Endothelial cell of hepatic sinusoid (primary cell): ENCODE measurements around the gene GOLGA8O.
"Not testable (repeated sequence)": the region's sequence is repeated elsewhere in the genome, so short reads cannot be mapped to it uniquely, and the experiment has no call there.

Experiments used
- in situ Hi-C: cut with HindIII; loops from 2 replicates; pipeline ENCODE4 v1.10.0; 2017; ENCODE audit warnings: low sequenced_read_pairs

The GOLGA8O gene, protein sequence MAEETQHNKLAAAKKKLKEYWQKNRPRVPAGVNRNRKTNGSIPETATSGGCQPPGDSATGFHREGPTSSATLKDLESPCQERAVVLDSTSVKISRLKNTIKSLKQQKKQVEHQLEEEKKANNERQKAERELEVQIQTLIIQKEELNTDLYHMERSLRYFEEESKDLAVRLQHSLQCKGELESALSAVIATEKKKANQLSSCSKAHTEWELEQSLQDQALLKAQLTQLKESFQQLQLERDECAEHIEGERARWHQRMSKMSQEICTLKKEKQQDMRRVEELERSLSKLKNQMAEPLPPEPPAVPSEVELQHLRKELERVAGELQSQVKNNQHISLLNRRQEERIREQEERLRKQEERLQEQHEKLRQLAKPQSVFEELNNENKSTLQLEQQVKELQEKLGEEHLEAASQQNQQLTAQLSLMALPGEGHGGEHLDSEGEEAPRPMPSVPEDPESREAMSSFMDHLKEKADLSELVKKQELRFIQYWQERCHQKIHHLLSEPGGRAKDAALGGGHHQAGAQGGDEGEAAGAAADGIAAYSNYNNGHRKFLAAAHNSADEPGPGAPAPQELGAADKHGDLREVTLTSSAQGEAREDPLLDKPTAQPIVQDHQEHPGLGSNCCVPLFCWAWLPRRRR

DNA sequence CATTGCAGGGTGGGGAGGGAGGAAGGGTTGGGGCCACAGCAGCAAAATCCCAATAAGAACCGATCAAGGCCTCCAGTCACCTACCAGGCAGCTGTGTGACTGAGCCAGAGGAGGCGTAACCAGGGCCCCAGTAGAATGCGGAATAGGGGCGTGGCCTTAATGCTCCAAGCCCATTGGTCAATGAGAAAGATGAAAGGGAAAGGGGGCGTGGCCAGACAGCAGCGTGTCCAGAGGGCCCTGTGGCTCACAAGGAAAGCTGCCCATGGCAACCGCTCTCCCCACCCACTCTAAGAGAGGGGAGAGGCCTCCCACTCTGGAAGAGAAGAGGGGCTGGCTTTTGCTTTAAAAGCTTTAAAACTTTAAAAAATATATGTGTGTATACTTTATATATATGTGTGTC, at the start of gene GOLGA8O:
TSS of gene GOLGA8O (minus strand) at position 101 of the 400 bp plus-strand sequence. CDS start at position 3, 98 bp downstream.
- in situ Hi-C loops, result not testable (repeated sequence)

DNA sequence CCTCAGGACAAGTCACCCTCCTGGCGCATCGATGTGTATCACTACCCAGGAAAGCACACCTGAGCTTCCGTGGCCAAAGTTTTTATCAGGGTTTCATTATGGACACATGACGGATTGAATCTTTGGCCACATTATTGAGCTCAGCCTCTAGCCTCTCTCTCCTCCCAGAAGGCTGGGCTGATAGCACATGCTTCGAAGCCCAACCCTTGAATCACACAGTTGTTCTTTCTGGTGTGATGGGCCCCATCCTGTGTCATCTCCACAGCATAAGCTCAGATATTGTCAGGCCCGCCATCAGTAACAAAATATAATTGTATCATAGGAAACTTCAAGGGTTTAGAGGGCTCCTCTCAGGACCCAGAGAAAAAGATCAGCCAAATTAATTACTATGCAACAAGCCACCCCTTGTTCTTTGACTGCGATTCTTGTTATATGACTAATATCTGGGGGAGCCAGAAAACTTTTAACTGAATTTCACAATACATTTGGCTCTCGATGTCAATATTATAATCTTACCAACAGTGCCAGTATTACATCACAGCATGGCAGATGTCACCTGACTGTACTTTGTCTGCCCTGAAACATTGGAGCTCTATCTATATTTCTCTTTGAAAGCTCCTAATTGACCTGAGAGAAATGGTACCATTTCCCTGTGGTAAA, 48.8 kb upstream of the GOLGA8O start:
- in situ Hi-C loops, result not testable (repeated sequence)

DNA sequence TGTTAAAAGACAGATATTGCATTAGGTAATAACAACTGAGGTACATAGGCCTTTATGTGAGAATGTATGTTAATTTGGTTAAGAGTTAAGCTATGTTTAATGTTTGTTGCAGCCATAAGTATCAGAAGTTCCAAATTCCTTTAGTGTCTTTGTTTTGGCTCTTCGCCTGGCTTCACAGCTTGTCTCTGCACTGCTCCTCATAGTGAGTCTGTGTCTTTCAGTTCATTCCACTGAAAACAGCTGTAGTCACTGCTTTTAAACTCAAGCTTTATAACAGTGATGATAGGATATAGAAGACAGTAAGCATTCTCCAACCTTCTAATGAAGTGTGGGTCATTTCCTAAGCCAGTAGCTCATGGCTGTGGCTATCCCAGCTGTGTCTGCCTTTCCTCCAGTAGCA, 47.5 kb upstream of the GOLGA8O start:
- in situ Hi-C loops, result not testable (repeated sequence)

DNA sequence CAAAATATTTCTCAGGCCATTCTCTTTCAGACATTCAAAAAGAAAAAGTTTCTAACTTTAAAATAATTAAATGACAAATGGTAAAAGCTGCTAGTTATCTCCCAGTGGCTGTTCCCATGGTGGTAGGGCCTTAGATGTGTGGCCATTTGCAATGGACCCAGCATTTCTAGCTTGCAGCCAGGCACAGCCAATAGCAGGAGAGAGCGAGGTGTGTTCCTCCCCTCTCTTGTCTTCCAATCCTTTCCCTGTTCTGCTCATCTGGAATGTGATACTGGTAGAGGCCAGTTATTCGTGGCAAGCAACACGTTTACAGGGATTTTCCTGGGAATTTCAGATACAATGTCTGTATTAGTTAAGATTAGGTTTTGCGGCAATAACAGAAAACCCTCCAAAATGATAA, 37.3 kb upstream of the GOLGA8O start:
- in situ Hi-C loops, result not testable (repeated sequence)

DNA sequence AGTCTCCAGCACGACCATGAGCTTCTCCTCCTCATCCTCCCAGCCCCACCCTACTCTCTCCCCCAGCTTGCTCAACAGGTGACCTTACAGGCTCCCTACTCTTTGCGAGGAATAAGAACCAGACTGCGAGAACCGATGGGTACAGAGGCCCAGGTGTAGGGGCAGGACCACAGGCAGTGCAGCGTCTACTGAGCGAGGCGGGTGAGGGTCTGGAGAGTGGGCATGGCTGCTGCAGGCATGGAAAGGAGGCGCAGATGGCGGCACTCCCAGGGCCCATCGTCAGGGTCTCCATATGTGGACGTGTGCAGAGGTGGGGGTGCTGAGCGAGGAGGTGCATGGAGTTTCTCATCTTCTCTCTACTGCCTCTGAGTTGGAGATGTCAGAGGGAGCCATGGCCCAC, 31.0 kb upstream of the GOLGA8O start:
- in situ Hi-C loops, result not testable (repeated sequence)

DNA sequence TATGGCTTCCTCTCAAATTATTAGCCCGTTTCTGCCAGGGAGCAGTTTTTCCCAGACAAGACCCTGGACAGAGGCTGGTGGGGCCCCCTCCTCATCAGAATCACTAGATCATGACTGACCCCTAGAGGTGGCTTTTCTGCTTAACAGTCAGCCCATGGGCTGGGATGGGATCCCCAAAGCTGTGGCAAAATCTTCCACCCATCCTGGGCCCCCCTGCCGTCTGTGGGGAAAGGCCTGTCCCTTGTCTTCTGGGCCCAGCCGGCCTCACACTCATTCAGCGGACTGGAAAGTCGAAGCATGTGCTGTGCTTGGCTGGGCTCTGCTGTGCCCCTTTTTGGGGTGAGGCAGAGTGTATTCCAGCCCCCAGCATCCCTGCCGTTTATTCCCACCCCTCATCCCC, 27.9 kb upstream of the GOLGA8O start:
- in situ Hi-C loops, result not testable (repeated sequence)

DNA sequence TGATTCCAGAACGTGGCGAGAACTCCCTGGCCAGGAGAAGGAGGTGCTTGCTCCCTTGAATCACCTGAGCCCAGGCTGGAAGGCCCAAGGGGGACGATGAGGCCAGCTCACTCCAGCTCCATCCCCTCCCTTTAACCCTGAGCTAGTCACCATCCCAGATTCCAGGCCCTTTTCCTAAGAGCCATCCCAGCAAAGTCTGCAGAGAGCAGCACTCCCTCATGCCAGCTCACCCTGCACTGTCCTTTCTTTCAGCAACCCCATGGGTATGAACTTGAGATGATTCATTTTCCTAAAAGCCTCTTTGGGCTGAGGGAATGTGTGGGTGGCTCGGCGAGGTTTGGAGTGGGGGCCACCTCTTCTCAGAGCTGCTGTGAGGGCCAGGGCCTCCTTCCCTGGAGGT, 26.2 kb upstream of the GOLGA8O start:
- in situ Hi-C loops, result not testable (repeated sequence)

DNA sequence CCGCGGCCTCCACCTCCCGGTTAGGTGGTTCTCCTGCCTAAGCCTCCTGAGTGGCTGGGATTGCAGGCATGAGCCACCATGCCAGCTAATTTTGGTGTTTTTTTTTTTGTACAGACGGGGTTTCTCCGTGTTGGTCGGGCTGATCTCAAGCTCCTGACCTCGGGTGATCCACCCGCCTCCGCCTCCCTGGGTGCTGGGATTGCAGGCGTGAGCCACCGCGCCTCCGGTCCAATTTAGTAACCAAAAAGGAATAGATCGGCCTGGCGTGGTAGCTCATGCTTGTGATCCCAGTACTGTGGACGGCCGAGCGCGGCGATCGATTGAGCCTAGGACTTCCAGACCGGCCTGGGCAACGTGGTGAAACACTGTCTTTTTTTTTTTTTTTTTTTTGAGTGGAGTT, 12.6 kb upstream of the GOLGA8O start:
- in situ Hi-C loops, result not testable (repeated sequence)

DNA sequence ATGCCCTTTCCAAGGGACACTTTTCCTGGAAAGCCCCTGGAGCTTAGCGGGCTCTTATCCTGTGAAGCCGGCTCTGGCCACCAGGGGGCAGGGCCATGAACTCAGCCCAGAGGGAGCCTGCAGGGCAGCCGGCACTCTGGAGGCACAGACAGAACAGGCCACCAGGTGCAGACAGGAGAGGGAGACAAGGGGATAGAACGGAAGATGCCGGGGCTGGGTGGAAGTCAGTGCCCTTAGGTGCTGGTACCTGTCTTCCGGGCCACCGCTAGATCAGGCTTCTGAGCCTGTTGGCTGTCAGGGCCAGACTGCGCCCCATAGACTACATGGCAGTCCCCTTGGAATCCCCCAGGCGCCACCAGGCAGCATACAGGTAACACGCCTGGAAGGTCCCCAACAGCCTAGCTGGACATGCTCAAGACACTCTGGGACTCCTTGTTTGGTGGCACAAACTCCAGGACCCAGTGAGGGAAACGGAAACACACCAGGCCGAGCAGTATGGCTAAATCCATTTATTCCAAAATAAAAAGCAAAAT, 14.9 kb downstream of the GOLGA8O start:
- in situ Hi-C loops, result not testable (repeated sequence)

DNA sequence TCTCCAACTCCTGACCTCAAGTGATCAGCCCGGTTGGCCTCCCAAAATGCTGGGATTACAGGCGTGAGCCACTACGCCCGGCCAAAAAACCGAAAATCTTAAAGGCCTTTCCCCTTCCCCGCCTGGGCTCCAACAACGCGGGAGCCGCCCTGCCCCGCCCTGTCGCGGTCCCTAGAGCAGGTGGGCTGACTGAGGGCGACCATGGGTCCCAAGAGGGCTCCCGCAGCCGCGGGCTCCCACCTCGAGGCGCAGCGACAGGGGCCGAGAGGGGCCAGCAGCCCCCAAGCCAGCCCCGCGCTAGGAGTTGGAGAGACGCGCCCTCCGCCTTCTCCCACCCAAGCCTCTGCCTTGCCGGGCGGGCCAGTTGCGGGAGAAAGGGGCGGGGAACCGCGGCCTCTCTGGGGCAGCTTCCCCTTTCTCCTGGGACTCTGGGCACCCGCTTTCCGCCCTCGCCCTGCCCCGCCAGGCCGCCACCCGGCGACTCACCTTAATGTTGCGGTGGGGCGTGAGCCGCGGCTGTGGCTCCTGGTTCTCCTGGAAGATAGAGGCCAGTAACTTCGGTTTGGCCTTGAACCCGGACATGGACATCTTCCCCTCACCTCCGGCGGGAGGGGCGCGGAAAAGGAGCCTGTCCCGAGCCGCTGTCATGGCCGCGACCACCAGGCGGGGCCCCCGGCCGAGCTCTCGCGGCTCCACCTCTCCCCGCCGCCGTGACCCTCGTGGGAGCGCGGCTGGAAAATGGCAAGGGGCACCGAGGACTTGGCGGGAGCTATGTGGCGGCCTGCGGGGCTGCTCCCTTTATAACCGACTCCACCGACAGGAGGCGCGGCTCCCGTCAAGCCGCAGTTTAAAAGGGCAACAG, 21.1 kb downstream of the GOLGA8O start:
- in situ Hi-C loops, result not testable (repeated sequence)

DNA sequence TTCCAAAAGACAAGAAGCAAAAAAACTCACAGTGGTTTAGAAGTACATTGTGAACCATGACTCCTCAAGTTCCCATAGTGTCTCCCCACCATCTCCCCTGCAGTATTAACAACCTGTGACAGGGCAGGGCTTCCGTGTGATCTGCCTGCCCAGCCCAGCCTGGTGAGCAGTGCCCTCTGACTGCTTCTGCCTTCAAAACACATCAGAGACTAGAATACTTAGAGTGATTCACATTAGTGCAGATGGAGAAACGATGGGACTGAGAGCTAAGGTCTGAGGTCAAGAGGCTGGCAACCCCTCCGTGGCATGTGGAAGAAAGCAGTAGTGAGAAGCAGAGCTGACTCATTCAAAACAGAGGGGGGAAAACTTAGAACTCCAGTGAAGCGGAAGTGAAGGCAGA, 27.8 kb downstream of the GOLGA8O start:
- in situ Hi-C loops, result not testable (repeated sequence)

DNA sequence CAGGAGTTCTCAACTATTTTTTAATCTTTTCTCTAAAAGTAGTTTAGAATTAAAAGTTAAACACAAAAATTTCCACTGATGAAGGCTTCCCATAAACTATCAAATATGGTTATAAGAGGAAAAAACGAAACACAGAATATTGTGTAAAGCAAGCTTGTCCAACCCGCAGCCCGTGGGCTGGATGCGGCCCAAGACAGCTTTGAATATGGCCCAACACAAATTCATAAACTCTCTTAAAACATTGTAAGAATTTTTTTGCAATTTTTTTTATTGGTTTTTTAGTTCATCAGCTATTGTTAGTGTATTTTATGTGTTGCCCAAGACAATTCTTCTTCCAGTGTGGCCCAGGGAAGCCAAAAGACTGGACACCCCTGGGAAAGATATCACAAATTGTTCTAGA, 28.9 kb downstream of the GOLGA8O start:
- in situ Hi-C loops, result not testable (repeated sequence)

DNA sequence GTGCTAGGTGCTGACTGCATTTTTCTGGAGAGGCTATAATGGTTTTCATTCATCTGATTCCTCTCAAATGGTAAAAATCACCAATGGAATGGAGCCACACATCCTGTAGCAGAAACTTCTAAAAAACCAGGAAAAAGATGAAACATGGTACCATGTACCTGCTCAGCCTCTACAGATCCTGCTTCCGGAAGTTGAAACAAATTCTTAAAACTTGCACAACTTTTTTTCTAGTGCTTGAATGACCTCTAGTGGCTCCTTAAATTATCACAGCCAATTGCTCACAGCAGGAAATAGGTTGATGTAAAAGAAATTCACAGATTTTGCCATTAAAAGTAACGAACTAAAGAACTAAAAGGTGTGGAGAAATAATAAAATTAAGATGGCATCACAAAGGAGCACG, 47.5 kb downstream of the GOLGA8O start:
- in situ Hi-C loops, result not testable (repeated sequence)

DNA sequence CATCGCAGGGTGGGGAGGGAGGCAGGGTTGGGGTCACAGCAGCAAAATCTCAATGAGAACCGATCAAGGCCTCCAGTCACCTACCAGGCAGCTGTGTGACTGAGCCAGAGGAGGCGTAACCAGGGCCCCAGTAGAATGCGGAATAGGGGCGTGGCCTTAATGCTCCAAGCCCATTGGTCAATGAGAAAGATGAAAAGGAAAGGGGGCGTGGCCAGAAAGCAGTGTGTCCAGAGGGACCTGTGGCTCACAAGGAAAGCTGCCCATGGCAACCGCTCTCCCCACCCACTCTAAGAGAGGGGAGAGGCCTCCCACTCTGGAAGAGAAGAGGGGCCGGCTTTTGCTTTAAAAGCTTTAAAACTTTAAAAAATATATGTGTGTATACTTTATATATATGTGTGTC, 52.2 kb downstream of the GOLGA8O start, which contains the start of gene GOLGA8K:
TSS of gene GOLGA8K (minus strand) at position 101 of the 400 bp plus-strand sequence. CDS start at position 3, 98 bp downstream.
- in situ Hi-C loops, result not testable (repeated sequence)

DNA sequence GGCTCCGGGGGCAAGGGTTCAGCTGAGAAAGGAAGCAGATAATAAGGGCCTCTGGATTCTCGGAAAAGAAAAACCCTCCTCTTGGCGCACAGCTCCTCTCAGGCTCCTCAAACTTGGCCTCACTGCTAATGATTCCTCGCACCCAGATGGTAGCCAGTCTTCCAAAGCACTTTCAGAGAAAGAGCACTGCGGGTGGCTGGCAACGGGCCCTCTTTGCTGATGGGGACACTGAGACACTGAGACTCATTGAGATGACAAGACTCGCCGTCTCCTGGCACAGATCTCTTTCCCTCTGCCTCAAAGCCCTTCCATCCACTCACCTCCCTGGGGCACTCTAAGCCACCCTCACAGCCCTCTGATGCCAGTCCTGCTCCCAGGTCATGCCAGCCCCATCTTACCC, 58.9 kb downstream of the GOLGA8O start:
- in situ Hi-C loops, result not testable (repeated sequence)
